VCaP (cell line): Measurements from ENCODE around the gene DCBLD2.

Experiments
- H3K27ac ChIP-seq: fragments of 450-650 bp; 2 replicates; pipeline ENCODE4 v1.5.1; 2017
- TF ChIP-seq, protein P1 (sequence below): fragments of 450-650 bp; conservative IDR thresholded peaks from 2 replicates; pipeline ENCODE4 v1.5.1; 2017; ENCODE audit warnings: mild to moderate bottlenecking, moderate library complexity

Gene DCBLD2

GRCh38 chr3:98807561-98807960 lies 93.9 kb downstream of the DCBLD2 start:
- H3K27ac ChIP-seq = no peak overlapping the region
- TF ChIP-seq, protein P1, sequence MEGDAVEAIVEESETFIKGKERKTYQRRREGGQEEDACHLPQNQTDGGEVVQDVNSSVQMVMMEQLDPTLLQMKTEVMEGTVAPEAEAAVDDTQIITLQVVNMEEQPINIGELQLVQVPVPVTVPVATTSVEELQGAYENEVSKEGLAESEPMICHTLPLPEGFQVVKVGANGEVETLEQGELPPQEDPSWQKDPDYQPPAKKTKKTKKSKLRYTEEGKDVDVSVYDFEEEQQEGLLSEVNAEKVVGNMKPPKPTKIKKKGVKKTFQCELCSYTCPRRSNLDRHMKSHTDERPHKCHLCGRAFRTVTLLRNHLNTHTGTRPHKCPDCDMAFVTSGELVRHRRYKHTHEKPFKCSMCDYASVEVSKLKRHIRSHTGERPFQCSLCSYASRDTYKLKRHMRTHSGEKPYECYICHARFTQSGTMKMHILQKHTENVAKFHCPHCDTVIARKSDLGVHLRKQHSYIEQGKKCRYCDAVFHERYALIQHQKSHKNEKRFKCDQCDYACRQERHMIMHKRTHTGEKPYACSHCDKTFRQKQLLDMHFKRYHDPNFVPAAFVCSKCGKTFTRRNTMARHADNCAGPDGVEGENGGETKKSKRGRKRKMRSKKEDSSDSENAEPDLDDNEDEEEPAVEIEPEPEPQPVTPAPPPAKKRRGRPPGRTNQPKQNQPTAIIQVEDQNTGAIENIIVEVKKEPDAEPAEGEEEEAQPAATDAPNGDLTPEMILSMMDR = no peak

- TF ChIP-seq, protein P1 = no peak
These were observed 94.5 kb downstream of the DCBLD2 start for GRCh38 chr3:98807011-98807410.

GRCh38 chr3:98806521-98806920 lies 95.0 kb downstream of the DCBLD2 start:
- H3K27ac ChIP-seq = no peak overlapping the region
- TF ChIP-seq, protein P1 = no peak

More at GRCh38 chr3:98807011-98807410, 94.5 kb downstream of the DCBLD2 start:
- H3K27ac ChIP-seq = no peak overlapping the region

GRCh38 chr3:98805571-98805970 lies 95.9 kb downstream of the DCBLD2 start:
- no peak overlapping the region for H3K27ac ChIP-seq
- TF ChIP-seq, protein P1 = no peak

GRCh38 chr3:98801043-98801747 lies 100.3 kb downstream of the DCBLD2 start:
- H3K27ac ChIP-seq = no peak overlapping the region
- TF ChIP-seq, protein P1 = no peak

DNA sequence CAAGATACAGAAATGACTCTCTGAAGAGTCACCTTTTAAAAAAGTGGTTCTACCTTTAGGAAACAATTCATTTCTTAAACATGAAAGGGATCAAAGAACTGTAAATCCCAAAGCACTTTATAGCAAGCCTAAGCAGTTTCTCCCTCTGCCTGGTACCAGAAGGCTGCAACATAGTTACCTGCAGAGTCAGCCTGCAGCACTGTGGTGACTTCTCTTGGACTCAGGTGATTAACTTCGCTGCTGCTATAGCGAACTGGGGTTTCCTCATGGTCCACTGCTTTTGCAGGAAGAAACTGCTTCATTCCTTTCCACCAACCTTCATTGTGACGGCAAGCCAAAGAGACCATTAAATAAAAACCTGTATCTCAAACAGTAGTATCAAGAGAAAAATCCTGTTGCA lies 101.1 kb downstream of the DCBLD2 start:
- no peak overlapping the region for H3K27ac ChIP-seq
- TF ChIP-seq, protein P1 = no peak

DNA sequence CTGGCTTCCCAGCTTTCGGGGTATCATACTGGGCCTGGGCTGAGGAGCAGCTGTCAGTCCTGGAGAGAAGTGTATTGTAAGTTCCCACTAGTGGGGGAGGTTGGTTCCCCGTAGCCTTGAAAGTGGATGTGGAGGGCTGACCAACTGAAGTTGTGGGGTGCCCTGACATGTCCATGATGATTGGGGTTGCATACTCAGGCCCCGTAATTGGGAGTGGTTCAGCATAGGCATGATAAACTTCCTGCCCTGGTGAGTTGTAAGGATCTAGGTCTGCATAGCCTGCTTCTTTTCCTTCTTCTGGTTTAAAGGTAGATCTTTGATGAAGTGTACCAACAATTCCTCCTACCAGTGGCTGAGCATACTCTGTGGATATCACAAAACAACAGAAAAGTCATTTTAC lies 102.0 kb downstream of the DCBLD2 start:
- TF ChIP-seq, protein P1 = no peak
- H3K27ac ChIP-seq = no peak overlapping the region
